ENCODE data around the gene FPGS.

FPGS gene

DNA sequence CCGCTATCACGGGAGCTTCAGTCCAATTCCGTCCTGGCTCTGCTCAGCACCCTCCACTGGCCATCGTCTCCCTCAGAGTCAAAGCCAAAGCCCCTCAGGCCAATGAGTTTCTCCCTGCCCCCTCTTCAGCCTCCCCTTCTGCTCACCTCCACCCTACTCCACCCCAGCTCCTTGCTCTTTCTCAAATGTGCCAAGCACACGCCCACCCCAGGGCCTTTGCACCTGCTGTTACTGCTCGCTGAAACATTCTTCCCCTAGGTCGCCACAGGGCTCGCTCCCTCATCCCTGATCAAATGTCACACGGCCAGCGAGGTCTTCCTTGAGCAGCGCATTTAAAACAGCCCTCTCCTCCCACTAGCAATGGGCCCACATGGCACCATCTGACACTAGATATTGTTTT lies 58.1 kb downstream of the FPGS start:
- no peaks in the 10 kb centered on the region for H3K36me3 ChIP-seq (ENCODE audit: control insufficient read depth, insufficient read depth, low read length)
- 90 to 92% methylated on average over 11 of the region's 11 CpGs for WGBS, 2 experiments

DNA sequence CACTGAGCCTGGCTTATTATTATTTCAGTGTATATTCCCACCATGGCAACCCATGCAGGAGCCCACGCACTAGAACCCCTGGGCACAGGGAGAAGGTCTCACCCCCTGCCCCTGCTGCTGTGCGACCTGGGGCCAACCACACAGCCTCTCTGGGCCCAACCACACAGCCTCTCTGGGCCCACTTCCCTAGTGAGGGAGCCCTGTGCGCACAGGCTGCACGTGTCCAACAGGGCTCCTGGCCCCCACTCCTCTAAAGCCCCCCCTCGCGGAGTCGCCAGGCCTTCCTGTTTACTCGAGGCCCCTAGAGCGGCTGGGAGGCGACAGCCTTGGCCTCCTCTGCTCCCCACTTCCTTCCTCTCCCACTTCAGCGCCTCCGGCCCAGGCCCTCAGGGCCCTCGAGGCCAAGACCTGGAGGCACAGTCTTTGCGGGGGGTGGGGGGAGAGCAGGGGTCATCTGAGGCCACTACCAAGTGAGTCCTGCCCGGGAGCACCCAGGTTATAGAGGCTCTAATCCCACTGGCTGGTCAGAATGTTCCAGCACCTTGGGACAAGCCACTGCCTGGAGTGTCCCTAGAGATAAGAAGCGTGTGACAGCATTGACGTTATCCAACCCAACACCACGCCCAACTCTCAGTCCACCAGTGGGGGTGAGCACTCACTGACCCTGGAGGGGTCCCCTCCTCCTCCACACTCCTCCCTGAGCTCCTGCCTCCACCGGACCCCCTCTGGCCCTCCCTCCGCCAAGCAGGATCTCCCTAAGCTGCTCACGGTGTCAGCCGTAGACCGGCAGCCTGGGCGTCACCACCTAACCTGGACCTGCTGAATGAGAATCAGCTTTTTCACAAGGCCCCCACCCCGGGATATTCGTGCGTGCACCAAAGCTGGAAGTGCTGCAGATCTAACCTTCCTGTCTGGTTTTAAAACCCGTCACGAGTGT lies 59.7 kb downstream of the FPGS start:
- H3K9me3 ChIP-seq (ENCODE audit: control insufficient read depth, low read length), result no peaks in the 10 kb centered on the region
- H3K4me1 ChIP-seq (ENCODE audit: control insufficient read depth, insufficient read depth, low read length), result peaks cover 5% of the 10 kb centered on the region
- H3K27ac ChIP-seq (ENCODE audit: insufficient read depth, low read depth, low read length, poor library complexity, severe bottlenecking), result no peak overlapping the region
- 80 to 83% methylated on average over 29 of the region's 29 CpGs for whole genome bisulfite sequencing, 2 experiments
- H3K27me3 ChIP-seq (ENCODE audit: control insufficient read depth, insufficient read depth, low read length, poor library complexity, severe bottlenecking), result no peaks in the 10 kb centered on the region
- H3K4me3 ChIP-seq (ENCODE audit: insufficient read depth, low read depth, low read length), result no peak overlapping the region
- no peaks in the 10 kb centered on the region for H3K36me3 ChIP-seq (ENCODE audit: control insufficient read depth, insufficient read depth, low read length)

More for the DNA sequence above, 58.1 kb downstream of the FPGS start:
- Histone ChIP-seq H3K9me3 (ENCODE audit: control insufficient read depth, low read length) (no peaks in the 10 kb centered on the region), H3K27ac (ENCODE audit: insufficient read depth, low read depth, low read length, poor library complexity, severe bottlenecking) (no peak overlapping the region), H3K27me3 (ENCODE audit: control insufficient read depth, insufficient read depth, low read length, poor library complexity, severe bottlenecking) (no peaks in the 10 kb centered on the region), H3K4me3 (ENCODE audit: insufficient read depth, low read depth, low read length) (no peak overlapping the region), H3K4me1 (ENCODE audit: control insufficient read depth, insufficient read depth, low read length) (peaks cover 8% of the 10 kb centered on the region)

DNA sequence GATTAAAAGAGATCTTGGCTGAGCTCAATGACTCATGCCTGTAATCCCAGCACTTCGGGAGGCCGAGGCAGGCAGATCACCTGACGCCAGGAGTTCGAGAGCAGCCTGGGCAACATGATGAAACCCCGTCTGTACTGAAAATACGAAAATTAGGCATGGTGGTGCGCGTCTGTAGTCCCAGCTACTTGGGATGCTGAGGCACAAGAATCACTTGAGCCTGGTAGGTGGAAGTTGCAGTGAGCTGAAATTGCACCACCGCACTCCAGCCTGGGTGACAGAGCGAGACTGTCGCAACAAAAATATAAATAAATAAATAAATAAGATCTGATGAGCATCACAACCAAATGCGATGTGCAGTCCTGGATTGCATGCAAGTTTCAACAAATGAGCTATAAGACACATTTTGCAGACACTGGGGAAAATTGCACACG lies 60.5 kb downstream of the FPGS start:
- WGBS, 2 experiments, result 89 to 92% methylated on average over 11 to 13 of the region's 13 CpGs
- H3K4me1 ChIP-seq (ENCODE audit: control insufficient read depth, insufficient read depth, low read length), result peaks cover 5% of the 10 kb centered on the region
- no peaks in the 10 kb centered on the region for H3K27me3 ChIP-seq (ENCODE audit: control insufficient read depth, insufficient read depth, low read length, poor library complexity, severe bottlenecking)
- no peak overlapping the region for H3K27ac ChIP-seq (ENCODE audit: insufficient read depth, low read depth, low read length, poor library complexity, severe bottlenecking)
- no peak overlapping the region for H3K4me3 ChIP-seq (ENCODE audit: insufficient read depth, low read depth, low read length)
- H3K9me3 ChIP-seq (ENCODE audit: control insufficient read depth, low read length), result no peaks in the 10 kb centered on the region
- H3K36me3 ChIP-seq (ENCODE audit: control insufficient read depth, insufficient read depth, low read length), result no peaks in the 10 kb centered on the region
